ENCODE data around the gene CDC14A.

GRCh38 chr1:100511058-100511457 lies 158.8 kb downstream of the CDC14A start:
- TF ChIP-seq CTCF (IDR thresholded peaks at IDR 0.05) (no peak), POLR2A (IDR thresholded peaks at IDR 0.05) (no peak)

Measured in body of pancreas (tissue), 4 donors.